Stimulated activated CD4-positive, alpha-beta T cell treated with anti-CD3 and anti-CD28 coated beads, Interleukin-12 subunit alpha, Interleukin-12 subunit beta, amount 100 ng/mL, for 24 hours (primary cell): ENCODE measurements around the gene NFKBIB.

ENCODE experiments used
- DNase-seq, 2 experiments: peaks; one replicate each; pipeline ENCODE4 v3.0.0-alpha.2; 2020; ENCODE audit warnings: low read depth in 2 of 2

The NFKBIB gene

DNA sequence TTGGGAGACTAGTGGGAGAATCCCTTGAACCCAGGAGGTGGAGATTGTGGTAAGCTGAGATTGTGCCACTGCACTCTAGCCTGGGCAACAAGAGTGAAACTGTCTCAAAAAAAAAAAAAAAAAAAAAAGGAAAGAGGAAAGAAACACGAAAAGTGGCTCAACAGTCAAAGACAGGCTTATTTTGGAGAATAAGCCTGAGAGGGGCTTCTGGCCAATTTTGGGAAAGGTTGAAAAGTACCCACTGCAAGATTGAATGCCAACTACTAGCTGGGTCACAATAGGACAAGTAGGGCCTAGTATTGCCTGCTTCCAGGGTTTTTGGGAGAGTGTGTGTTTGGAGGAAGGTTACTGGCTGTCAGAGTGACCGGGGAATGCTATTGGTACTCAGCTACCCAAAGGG is 58.5 kb downstream of the NFKBIB start:
- no peak for DNase-seq
